GM18907 (cell line): ENCODE results near the gene RNF112.
"Not testable (repeated sequence)": the region's sequence is repeated elsewhere in the genome, so short reads cannot be mapped to it uniquely, and the experiment has no call there.

Source experiments
- ATAC-seq: cut with Tn5 transposase; IDR thresholded peaks from one replicate; pipeline ENCODE4 v1.9.1; 2021; ENCODE audit warnings: mild to moderate bottlenecking, moderate library complexity; ENCODE audit not compliant: unreplicated experiment

RNF112 gene

DNA sequence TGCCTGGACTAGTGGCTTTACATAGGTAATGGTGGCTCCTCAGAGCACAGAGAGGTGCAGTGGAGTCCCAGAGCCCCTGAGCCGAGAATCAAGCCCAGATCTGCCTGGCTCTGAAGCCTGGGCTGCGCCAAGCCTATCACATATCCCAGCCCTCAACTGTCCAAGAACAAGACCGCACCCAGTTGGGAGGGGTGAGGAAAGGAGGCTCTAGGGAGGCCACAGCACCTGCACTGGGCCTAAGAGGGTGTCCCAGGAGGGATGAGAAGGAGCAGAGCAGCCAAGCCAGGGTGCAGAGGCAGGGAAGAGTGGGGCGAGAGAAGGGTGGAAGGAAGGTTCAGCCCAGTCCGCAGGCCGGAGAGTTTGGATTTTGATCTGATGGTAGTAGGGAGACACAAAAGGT, 941 bp upstream of the RNF112 start:
- ATAC-seq: no peak

- ATAC-seq: no peak
Measured at GRCh38 chr17:19411631-19412030, 599 bp downstream of the RNF112 start.

DNA sequence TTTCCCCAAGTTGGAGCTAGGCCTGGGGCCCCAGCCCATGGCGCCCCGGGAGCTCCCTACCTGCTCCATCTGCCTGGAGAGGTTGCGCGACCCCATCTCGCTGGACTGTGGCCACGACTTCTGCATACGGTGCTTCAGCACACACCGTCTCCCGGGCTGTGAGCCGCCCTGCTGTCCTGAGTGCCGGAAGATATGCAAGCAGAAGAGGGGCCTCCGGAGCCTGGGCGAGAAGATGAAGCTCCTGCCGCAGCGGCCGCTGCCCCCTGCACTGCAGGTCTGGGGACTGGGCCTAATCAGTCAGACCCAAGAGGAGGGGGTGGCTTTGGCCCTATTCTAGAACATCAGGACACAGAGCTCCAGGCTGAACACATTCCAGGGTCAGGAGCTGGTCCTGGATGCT, 1.5 kb downstream of the RNF112 start:
- ATAC-seq: no peak

- no peak for ATAC-seq
Measured at GRCh38 chr17:19412984-19413383, 2.0 kb downstream of the RNF112 start.

- no peak for ATAC-seq
Measured at GRCh38 chr17:19413761-19414160, 2.7 kb downstream of the RNF112 start.

- ATAC-seq: no peak
Measured at GRCh38 chr17:19414396-19415280, 3.6 kb downstream of the RNF112 start.

DNA sequence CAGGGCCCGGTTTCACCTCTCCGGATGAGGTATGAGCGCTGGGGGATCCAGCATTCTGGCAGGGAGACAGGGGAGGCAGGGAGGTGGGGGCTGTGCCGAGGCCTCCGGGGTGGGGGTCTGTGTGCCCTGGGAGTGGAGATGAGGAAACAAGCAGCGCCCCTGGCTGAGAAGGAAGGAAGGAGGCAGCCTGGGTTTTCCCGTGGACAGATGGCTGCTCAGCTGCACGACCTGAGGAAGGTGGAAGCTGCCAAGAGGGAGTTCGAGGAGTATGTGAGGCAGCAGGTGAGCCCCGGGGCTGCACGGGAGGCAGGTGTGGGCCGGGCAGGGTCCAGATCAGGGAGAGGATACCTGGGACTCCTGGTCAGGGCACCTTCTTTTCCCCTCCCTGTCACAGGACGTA, 4.3 kb downstream of the RNF112 start:
- ATAC-seq: no peak

DNA sequence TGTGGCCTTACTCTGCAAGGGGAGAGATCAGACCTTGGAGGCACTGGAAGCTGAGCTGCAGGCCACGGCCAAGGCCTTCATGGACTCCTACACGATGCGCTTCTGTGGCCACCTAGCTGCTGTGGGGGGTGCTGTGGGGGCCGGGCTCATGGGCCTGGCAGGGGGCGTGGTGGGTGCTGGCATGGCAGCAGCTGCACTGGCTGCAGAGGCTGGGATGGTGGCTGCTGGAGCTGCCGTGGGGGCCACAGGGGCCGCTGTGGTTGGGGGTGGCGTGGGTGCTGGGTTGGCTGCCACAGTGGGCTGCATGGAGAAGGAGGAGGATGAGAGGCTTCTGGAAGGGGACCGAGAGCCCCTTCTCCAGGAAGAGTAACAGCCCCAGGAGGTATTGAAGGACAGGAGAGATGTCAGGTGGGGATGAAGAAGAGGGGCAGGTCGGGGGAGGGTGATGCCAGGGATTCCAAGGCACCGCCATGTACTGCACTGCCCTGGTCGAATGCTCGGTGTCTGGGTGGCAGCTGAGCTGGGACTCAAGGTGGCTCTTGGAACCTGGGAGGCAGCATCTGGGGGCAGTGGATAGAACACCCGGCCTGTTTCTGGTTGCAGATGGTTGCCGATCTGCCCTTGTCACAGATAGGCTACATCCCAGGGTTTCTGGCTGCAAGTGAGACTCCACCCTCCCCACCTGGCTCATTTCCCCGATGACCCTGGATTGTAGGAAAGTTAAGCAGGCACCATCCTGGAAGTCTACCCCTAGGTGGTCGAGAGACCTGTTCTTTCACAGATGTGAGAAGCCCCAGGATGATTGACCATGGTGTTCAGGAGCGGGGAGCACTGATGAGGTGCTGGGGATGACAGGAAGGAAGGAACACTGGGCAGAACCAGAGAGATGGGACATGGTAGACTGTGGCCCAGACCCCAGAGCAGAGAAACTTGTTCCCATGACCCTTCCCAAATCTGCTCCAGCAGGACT, 5.1 kb downstream of the RNF112 start:
- ATAC-seq: no peak

DNA sequence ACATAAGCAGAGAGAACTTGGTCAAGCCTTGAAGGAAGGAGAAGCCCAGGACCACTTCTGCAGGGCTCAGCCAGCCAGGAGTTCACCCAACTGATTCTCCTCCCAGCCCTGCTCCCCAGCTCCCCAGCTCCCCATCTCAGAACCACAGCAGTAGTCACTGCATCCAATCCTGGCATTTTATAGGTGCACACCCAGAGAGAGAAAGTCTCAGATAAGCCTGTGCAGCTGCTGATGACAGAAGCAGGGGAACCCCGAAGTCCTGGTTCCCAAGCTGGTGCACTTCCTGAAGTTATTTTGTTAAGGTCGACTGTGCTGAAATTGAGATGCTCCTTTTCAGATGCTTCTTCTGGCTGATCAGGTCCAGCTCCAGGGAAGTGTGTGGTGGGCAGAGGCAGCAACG, 6.6 kb downstream of the RNF112 start:
- ATAC-seq: no peak

DNA sequence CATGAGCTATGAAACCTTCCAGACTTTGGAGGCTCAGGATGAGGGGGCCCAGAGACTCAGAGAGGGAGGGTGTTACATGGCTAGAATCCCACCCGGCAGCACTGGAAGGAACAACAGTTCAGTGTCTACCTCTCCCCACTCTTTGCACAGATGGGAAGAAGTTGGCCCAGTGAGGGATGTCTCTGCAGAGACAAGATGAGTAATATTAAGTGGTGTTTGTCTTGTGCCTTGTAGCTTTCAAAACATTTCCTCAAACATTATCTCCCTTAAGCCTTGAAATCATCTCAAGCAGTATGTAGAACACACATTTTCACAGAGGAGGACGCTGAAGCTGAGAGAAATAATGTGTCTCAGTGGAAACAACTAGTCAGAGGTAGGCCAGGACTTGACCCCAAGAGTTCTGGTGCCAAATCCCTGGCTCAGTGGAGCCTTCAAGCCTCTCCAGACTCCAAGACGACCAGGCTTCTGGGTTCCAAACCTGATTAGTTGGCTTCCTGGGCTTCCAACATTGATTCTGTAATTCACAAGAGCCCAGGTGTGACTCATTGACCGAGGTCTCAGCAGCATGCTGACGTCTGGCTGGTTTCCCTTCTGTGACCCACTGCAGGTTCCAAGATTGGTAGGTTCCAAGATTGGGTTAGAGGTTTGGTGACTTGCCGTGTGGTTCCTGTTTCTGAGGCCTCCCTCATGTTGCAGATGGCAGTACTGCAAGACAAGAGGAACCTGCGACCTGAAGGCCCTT, 7.4 kb downstream of the RNF112 start:
- no peak for ATAC-seq

GRCh38 chr17:19421219-19421618, 10.2 kb downstream of the RNF112 start:
- no peak for ATAC-seq

GRCh38 chr17:19421926-19422325, 10.9 kb downstream of the RNF112 start:
- no peak for ATAC-seq

GRCh38 chr17:19424934-19425868, 14.2 kb downstream of the RNF112 start:
- ATAC-seq: no peak

- no peak for ATAC-seq
Measured at GRCh38 chr17:19426631-19427030, 15.6 kb downstream of the RNF112 start.

- ATAC-seq: no peak
Measured at GRCh38 chr17:19431691-19432090, 20.7 kb downstream of the RNF112 start.

GRCh38 chr17:19433255-19433654, 22.2 kb downstream of the RNF112 start:
- no peak for ATAC-seq

DNA sequence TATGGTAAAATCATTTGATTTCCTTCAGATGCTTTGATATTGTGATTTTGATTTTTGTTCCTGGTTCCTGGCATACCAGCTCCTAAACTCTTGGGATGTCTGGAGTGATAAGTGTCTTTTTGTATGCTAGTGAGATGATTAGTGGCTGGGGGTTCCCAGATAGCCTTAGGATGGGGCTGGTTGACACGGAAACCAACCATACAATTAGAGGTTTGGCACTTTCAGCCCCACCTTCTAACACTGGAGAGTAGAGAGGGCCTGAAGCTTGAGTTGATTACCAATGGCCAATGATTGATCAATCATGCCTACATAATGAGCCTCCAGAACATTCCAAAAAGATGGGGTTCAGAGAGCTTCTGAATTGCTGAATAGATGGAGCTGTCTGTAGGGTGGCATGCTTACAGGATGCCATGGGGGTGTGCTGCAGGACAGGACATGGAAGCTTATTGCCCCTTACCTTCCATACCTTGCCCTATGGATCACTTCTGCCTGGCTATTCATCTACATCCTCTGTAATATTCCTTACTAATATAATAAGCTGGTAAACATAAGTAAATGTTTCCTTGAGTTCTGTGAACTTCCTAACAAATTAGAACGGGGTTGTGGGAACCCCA, 22.8 kb downstream of the RNF112 start:
- no peak for ATAC-seq

GRCh38 chr17:19440421-19440820, 29.4 kb downstream of the RNF112 start:
- ATAC-seq: no peak

GRCh38 chr17:19441288-19441687, 30.3 kb downstream of the RNF112 start:
- not testable (repeated sequence) for ATAC-seq
